22Rv1 (cell line): Measurements from ENCODE around the gene IPO13.
A peak's percentile ranks its signal among the peaks of the same experiment; 100 is the strongest.

Source experiments
- H3K27ac ChIP-seq: fragments of 450-650 bp; 2 replicates; pipeline ENCODE4 v1.5.1; 2017
- CTCF ChIP-seq: fragments of 450-650 bp; IDR thresholded peaks from 2 replicates; pipeline ENCODE4 v1.5.1; 2017; ENCODE audit warnings: mild to moderate bottlenecking
- ZFX ChIP-seq: fragments of 450-650 bp; IDR thresholded peaks from 2 replicates; pipeline ENCODE4 v1.6.1; 2017; ENCODE audit warnings: antibody characterized with exemption, borderline replicate concordance

The IPO13 gene

GRCh38 chr1:43992232-43992995, 45.7 kb downstream of the IPO13 start:
- H3K27ac ChIP-seq: peak overlapping the region; percentile 91

GRCh38 chr1:43993206-43993914, 46.6 kb downstream of the IPO13 start:
- H3K27ac ChIP-seq: peak overlapping the region; percentile 91; the same call in 1 of the 2 replicates
- no peak for TF ChIP-seq CTCF
- no peak for TF ChIP-seq ZFX

More at GRCh38 chr1:43992232-43992995, 45.7 kb downstream of the IPO13 start:
- TF ChIP-seq CTCF (no peak), ZFX (no peak)

- no peak overlapping the region for H3K27ac ChIP-seq
- TF ChIP-seq CTCF (no peak), ZFX (no peak)
These were observed 47.3 kb downstream of the IPO13 start for GRCh38 chr1:43994071-43994470.

- TF ChIP-seq ZFX: no peak
- peak; percentile 43 for TF ChIP-seq CTCF
- no peak overlapping the region for H3K27ac ChIP-seq
These were observed 48.3 kb downstream of the IPO13 start for GRCh38 chr1:43994794-43995790.

GRCh38 chr1:43995984-43996732, 49.4 kb downstream of the IPO13 start:
- TF ChIP-seq ZFX (no peak), CTCF (no peak)

GRCh38 chr1:43996733-43997115, 50.0 kb downstream of the IPO13 start:
- H3K27ac ChIP-seq: no peak overlapping the region
- no peak for TF ChIP-seq ZFX
- no peak for TF ChIP-seq CTCF

More at GRCh38 chr1:43995984-43996732, 49.4 kb downstream of the IPO13 start:
- no peak overlapping the region for H3K27ac ChIP-seq
